CD4-positive, alpha-beta T cell treated with Interleukin-6 at 100 ng/mL for 8 hours (primary cell): ENCODE measurements around the gene LDLRAD2.

Source experiments
- DNase-seq: peaks from one replicate; pipeline ENCODE4 v3.0.0-alpha.2; 2020; ENCODE audit warnings: mixed read lengths, low spot score

Gene LDLRAD2

DNA sequence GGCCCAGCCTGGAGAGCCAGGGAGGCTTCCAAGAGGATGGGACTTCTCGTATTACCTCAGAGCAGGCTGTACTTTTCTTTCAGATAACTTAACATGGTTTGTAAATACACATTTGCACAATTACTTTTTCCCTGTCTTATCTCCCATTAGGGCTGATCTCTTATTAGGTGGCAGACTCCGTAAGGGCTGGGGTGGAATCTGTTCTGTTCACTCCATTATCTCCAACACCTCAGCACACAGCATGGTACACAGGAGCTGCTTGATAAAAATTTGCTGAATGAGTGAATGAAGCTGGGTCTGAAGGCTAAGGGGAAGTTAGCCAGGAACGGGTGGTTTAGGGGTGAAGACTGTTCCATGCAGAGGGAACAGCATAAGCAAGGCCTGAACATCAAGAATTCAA is 48.9 kb downstream of the LDLRAD2 start:
- no peak for DNase-seq

DNA sequence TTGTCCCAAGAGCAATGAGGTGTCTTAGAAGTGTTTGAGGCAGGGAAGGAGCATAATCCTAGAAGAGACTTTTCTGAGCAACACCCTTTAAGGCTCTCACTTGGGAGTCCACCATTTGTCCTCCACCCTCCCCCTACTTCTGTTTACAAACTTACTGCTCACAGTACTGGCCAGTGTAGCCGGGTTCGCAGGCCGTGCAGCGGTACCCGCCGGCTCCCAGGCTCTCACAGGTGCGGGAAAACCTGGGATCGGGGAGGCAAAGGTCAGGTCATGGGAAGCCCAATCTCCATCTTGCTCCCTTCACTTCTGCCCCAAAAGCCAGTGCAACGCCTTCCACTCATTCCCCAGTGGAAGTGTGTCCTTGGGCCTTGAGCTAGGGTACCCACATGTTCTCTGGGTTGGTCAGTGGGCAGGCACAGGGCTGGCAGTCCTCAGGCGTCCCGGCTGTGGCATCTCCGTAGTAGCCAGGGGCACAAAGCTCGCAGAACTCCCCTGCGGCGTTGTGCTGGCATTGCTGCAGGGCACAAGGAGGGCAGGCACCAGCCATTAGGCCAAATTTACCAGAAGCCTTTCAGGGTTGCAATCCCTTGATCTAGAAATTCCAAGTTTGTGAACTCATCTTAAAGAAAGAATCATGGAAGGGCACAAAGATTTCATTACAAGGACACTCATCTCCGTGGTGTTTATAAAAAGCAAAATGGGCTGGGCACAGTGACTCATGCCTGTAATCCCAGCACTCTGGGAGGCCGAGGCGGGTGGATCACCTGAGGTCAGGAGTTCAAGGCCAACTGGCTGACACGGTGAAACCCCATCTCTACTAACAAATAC is 49.8 kb downstream of the LDLRAD2 start:
- DNase-seq, result no peak

DNA sequence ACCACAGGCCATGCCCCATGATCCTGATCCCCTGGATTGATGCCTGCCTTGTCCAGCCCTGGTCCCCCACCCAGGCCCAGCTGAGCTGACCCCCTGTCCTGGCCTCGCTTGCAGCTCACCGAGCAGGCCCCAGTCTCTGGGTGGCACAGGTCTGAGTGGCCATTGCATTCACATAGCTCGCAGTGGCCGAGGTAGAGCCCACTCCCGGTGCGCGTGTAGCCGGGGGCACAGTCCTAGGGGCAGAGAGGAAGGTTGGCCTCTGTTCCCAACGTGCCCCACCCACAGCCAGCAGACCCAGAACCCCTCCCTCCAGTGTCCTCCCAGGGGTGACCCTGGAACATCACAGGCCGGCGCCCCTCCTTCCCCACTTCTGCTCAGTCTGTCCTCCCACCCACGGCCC is 51.9 kb downstream of the LDLRAD2 start:
- no peak for DNase-seq

DNA sequence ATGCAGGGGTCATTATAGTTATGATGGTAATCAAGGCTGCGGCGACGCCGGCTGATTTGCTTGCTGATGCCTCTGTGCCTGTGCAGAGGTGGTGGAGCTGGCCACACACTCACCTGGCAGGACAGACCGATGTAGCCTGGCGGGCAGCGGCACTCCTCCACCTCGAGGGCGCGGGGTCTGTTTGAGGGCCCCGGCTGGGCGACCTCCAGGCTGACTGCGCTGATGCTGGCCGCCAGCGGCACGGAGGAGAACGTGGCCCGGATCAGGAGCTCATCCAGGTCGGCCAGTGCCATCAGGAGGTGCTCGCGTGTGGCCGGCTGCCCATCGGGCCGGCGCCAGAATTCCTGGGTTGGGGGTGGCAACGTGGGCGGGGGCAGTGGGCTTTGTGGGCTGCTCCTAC is 52.7 kb downstream of the LDLRAD2 start:
- DNase-seq, result no peak

DNA sequence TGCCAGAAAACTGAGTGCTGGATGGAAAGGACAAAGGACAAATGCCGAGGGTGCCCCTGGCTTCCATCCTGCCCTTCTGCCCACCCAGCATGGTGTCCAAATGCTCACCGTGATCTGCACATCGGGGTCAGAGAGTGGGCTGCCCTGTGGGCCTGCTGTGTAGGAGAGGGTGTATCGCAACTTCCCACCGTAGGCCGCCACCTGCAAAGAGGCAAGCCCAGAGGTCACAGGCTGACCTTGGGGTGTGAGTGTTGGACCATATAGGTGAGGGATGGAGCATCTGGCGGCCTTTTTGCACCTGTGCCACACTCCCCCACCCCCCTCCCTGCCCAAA is 53.5 kb downstream of the LDLRAD2 start:
- no peak for DNase-seq

DNA sequence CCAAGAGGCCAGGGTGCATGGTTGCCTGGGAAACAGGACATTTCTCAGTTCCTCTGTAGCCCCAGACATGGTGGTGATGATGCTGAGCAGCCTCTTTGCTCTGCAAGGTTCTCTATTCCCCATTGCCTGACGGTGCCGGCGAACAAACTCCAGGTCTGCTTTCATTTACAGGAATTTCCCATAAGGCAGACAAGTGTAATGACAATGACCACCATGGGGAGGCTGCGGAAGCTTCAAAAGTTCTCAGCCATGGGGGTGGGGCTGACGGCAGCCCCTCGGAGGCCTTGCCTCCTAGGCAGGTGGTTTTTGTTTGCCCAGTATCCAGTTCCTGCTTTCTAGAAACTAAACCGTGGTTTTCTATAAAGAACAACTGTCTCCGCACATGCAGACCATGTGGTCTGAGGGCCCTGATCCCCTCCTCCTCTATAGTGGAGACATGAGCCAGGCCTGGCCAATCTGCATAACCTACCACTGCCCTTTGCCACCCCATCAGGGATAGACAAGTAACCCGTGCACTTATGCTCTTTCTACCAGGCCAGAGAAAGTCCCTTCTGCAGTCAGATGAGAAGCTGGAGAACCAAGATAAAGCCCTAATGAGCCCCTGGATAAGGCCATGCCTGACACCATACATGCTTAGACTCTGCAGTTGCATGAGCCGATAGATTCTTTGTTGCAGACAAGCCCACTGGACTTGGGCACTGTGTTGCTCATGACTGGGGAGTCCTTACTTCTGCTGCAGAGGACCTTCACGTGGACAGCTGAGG is 54.1 kb downstream of the LDLRAD2 start:
- no peak for DNase-seq

DNA sequence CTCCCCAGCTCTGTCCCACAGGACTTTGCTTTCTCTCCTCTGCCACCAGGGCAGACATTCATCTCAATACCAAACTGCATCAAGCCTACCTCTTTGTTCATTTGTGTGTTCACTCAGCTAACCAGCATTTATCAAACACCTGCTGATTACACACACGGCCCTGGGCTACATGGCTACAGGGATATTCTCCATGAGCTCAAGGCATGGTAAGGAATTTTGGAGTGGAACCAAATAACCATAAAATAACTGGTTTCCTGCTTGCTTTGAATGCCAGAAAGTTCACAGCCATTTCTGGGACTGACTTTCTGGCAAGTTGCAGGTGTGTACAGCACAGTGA is 54.6 kb downstream of the LDLRAD2 start:
- DNase-seq, result no peak

DNA sequence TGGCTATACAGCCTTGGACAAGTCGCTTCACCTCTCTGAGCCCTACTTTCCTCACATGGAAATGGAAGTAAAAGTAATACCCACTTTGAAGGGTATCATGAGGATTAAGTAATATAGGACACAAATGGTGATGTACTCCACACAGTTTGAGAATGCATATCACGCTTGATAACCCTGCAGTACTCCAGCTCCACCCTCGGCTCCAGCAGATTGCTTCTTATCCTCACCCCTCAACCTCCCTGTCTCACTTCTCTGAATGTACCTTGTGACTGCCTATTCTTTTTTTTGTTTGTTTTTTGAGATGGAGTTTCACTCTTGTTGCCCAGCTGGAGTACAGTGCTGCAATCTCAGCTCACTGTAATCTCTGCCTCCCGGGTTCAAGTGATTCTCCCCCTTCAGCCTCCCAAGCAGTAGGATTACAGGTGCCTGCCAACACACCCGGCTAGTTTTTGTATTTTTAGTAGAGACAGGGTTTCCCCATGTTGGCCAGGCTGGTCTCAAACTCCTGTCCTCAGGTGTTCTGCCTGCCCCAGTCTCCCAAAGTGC is 55.5 kb downstream of the LDLRAD2 start:
- no peak for DNase-seq

DNA sequence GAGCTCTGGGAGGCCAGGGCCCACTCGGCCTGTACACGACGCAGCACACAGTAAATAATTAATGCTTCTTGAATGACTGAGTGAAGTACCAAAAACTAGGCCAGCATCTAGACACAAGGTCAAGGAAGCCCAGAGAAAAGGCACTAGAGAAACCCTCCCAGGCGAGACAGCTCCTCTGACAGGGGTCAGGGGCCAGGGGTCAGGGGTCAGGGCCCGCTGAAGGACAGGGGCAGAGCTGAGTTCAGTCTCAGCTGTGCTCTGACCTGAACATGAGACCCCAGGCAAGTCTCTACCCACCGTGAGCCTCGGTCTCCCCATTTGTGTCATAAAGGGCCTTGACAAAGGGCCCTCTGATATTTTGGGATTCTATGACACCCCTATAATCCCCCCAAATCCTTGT is 56.4 kb downstream of the LDLRAD2 start:
- DNase-seq, result no peak

DNA sequence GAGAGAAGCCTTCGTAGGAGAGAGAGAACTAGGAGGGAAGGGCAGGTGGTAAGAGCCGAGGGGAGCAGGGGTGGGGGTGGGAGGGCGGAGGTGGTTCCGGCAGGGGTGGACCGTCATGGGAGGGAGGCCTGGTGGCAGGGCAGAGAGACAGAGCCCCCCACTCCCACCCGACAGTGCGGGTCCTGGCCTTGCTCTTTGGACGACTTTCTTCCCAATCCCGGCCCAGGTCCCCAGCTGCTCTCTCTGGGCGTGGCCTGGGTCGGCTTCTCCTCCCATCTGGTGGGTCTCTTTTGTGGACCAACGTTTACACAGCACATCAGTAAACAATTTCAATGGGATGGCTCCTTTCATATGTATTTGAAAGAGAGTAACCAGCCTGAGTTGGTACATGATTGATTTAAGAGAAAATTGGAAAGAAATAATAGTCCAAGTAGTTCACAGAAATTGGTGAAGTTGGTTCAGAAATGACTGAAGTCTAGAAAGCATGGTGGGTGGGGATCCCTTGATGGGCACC is 56.9 kb downstream of the LDLRAD2 start:
- no peak for DNase-seq

DNA sequence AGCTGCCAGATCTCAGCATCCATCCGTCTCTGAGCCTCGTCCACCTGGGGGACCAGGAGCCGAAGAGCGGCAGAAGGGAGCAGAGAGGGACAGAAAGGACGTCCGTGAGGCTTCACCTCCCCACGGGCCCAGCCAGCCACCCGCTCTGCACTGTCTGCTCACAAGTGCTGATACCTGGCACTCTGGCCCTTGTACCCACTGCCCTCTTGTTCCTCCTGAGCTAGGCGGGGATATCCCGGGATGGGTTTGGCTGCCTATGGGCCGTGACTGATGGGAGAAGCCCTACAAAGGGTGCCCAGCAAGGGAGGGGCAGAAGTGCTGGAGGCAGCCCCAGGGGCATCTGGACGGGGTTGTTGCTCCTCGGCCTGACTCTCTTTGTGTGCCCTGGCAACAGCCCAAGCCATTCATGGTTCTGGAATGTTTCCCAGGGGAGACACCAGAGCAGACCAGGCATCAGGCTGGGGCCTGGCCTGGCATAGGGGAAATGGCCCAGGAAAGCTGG is 57.6 kb downstream of the LDLRAD2 start:
- DNase-seq, result no peak

DNA sequence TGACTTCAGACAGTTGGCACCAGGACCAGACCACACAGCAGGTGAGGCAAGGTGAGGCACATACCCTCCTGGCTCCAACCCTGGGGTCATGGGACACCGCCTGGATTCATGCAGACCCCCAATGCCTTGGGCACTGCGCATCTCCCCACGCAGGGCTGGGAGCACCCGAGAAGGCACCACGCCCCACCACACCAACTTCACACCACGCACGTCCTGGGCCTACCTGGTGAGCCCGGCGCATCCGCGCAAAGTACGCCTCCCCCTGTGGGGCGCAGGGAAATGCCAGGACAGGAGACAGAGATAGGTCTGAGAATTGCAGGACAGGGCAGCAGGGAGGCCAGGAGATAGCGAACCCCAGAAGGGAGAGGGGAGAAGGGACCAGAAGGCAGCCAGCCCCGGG is 58.5 kb downstream of the LDLRAD2 start:
- no peak for DNase-seq

DNA sequence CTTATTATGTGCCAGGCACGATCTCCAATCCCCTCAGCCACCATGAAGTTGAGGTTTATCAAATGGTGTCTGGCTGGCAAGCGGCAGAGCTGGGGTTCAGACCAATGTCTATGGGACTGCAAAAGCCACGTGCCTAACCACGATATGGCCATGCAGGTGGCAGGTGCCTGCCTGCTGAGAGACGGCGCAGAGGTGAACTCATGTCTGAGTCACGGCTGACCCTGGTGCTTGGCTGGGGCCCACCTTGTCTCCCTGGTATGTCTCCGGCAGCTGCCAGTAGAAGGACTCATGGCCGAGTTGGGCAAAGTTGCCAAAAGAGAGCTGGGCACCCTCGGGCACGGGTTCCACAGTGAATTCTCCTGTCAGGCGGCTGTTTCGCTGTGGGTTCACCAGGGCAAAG is 59.9 kb downstream of the LDLRAD2 start:
- no peak for DNase-seq

DNA sequence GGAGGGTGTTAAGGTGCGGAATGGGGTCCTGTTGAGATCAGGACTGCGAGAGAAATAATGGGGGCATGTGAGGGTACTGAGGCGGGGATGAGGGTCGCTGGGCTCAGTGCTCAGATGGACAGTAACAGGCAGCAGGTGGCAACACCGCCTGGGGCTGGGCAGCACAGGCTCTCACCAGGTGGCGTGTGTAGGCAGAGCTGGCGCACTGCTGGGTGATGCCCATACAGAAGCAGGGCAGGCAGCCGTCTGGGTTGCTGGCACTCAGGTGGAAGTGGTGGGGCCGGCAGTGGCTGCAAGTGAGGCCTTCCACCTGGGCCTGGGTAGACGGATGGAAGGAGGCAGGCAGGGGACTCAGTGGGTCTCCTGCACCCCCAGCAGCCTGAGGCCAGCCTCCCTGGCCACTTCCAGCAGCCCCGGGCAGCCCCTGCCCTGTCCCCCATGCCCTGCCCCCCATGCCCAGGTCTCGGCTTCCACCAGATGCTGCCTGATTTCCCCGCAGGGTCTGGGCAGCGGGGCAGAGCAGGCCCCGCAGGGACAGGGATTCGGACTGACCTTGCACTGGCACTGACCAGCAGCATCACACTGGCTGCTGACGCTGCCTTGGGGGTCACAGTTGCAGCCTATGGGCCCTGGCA is 60.5 kb downstream of the LDLRAD2 start:
- DNase-seq, result no peak

DNA sequence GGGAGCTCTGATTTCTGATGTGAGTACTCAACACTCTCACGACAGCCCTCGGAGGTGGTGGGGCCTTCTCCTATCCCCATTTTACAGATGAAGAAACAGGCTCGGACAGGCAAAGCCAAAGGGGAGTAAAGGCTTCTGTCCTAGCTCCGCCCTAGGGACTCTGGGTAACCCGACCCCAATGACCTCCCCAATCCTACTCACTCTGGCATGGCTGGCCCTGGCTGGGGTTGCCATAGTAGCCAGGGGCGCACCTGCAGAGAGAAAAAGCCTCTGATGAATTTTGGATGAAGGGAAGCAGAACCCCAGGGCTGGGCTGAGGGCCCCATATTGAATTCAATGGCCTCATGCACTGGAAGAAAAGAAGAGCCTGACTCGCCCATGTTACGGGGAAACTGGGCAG is 61.1 kb downstream of the LDLRAD2 start:
- DNase-seq, result no peak

DNA sequence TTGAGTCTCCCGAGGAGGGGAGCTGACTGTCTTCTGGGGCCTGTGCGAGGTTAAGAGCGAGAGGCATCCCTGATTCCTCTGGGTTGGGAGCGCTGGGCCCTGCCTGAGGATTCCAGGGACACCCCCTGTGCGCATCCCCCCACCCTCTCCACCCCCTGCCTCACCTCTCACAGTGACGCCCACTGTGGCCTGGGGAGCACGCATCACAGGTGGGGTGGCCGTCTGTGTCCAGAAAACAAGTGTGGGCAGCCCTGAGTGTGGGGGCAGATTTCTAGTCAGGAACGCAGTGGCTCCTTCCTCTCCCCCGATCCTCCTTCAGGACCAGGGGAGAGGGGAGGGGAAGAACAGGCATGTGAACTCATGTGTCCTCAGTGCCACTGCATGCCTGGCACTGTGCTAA is 61.7 kb downstream of the LDLRAD2 start:
- DNase-seq, result no peak

DNA sequence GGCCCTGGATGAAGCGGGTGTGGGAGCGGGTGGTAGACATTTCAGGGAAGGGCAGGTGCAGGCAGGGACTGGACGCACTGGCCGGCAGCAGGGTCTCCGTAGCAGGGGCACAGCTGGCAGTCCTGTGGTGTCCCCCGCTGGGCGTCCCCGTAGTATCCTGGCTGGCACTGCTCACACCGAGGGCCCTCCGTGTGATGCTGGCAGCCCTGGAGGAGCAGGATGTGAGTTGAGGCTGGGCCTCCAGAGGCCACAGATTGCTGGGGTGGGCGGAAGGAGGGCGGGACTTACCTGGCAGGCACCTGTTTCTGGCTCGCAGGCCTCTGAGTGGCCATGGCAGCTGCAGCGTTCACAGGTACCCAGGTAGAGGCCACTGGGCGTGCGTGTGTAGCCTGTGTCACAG is 62.3 kb downstream of the LDLRAD2 start:
- DNase-seq, result no peak
